Kidney (tissue), 14 donors: ENCODE measurements around the gene CYP11A1. TPM values are rescaled to one million over a fixed set of nuclear protein-coding genes. Genes with fewer than 3 reads are reported as not detected.
A peak's percentile ranks its signal among the peaks of the same experiment; 100 is the strongest.

ENCODE experiments used
- DNase-seq, 5 donors: peaks; one replicate each; pipeline ENCODE4 v3.0.0-alpha.2; 2013 to 2020
- FAIRE-seq: peaks from 2 replicates; lab custom pipeline; 2012; peaks lifted over from hg19 to GRCh38; lab: Jason Lieb, UNC
- H3K27ac ChIP-seq, 2 donors: one replicate each; pipeline ENCODE4 v1.7.0; 2013; ENCODE audit warnings: low read depth in 2 of 2, low read length in 2 of 2, inconsistent platforms in 1 of 2
- H3K27me3 ChIP-seq: one replicate; pipeline ENCODE4 v1.7.1; 2013; ENCODE audit warnings: low read length, inconsistent platforms; ENCODE audit not compliant: control insufficient read depth, insufficient read depth
- H3K36me3 ChIP-seq, 3 donors: one replicate each; pipeline versions ENCODE4 v1.7.0 to v1.7.1; 2013; ENCODE audit warnings: low read length in 3 of 3, control low read depth in 1 of 3, inconsistent platforms in 1 of 3; ENCODE audit not compliant: insufficient read depth in 3 of 3, control insufficient read depth in 2 of 3
- H3K4me1 ChIP-seq, 3 donors: one replicate each; pipeline versions ENCODE4 v1.7.0 to v1.7.1; 2013; ENCODE audit warnings: low read length in 3 of 3, inconsistent platforms in 1 of 3, low read depth in 1 of 3; ENCODE audit not compliant: control insufficient read depth in 2 of 3, insufficient read depth in 2 of 3
- H3K4me3 ChIP-seq, 3 donors: one replicate each; pipeline versions ENCODE4 v1.7.0 to v1.8.1; 2013; ENCODE audit warnings: low read length in 3 of 3, control low read depth in 1 of 3, inconsistent platforms in 1 of 3
- H3K9ac ChIP-seq, 3 donors: one replicate each; pipeline versions ENCODE4 v1.7.0 to v1.7.1; 2013; ENCODE audit warnings: low read length in 3 of 3, control low read depth in 1 of 3, inconsistent platforms in 1 of 3
- H3K9me3 ChIP-seq, 3 donors: one replicate each; pipeline versions ENCODE4 v1.7.0 to v1.7.1; 2013; ENCODE audit warnings: low read length in 3 of 3, control low read depth in 1 of 3, inconsistent platforms in 1 of 3; ENCODE audit not compliant: control insufficient read depth in 2 of 3, insufficient read depth in 1 of 3
- CTCF ChIP-seq: IDR thresholded peaks from 3 replicates; pipeline ENCODE4 v1.5.1; 2012; ENCODE audit warnings: mild to moderate bottlenecking, moderate library complexity, borderline replicate concordance; ENCODE audit not compliant: insufficient read depth; ENCODE audit errors: extremely low read depth
- intact Hi-C: fragments of 100-400 bp; cut with DNase I; formaldehyde crosslinking; loops from one replicate; pipeline ENCODE4 v1.11.1; 2022
- polyA plus RNA-seq: library from polyadenylated mRNA; stranded (reverse); fragments of 350-450 nt; fragmentation: Illumina TruSeq; extraction: RNeasy Lipid Tissue Mini Kit (QIAGEN cat#74804); gene quantifications from one replicate; pipeline ENCODE4 v1.2.3, GENCODE V29; 2014; ENCODE audit warnings: low read depth, low replicate concordance; ENCODE audit not compliant: insufficient read depth
- total RNA-seq: library from RNA; stranded (reverse); fragmentation: NEBNext Ultra II Directional; extraction: Animal tissue kit (Norgen Biotek cat#: 25700); gene quantifications from one replicate; pipeline ENCODE4 v1.2.1, GENCODE V29; 2021
- donor health status: control.
- donor health status: control.
- donor health status: control.
- donor health status: control.
- donor health status: control.
- donor health status: DM: yes; HTN: yes; CAD: no.
- donor health status: Normal renal cell carcinoma (clear cell type).

CYP11A1 gene
- total and polyA plus RNA-seq, 2 donors from 2014 or later: 0.13 to 2.7 TPM

GRCh38 chr15:74302821-74303359 is 64.6 kb downstream of the CYP11A1 start:
- FAIRE-seq: no peak
- Histone ChIP-seq H3K27ac (no peak overlapping the region), H3K9me3 (no peaks in the 10 kb centered on the region), H3K27me3 (no peaks in the 10 kb centered on the region), H3K36me3 (no peaks in the 10 kb centered on the region), H3K9ac (no peak overlapping the region), H3K4me3 (no peak overlapping the region), H3K4me1 (peaks cover 0 to 3% (median 0%) of the 10 kb centered on the region in 3 donors)
- peak; percentile 66 for TF ChIP-seq CTCF
- intact Hi-C loops: no loop called here
- DNase-seq: peak in 4 of 5 donors; percentile 65 to 75 (median 72)

DNA sequence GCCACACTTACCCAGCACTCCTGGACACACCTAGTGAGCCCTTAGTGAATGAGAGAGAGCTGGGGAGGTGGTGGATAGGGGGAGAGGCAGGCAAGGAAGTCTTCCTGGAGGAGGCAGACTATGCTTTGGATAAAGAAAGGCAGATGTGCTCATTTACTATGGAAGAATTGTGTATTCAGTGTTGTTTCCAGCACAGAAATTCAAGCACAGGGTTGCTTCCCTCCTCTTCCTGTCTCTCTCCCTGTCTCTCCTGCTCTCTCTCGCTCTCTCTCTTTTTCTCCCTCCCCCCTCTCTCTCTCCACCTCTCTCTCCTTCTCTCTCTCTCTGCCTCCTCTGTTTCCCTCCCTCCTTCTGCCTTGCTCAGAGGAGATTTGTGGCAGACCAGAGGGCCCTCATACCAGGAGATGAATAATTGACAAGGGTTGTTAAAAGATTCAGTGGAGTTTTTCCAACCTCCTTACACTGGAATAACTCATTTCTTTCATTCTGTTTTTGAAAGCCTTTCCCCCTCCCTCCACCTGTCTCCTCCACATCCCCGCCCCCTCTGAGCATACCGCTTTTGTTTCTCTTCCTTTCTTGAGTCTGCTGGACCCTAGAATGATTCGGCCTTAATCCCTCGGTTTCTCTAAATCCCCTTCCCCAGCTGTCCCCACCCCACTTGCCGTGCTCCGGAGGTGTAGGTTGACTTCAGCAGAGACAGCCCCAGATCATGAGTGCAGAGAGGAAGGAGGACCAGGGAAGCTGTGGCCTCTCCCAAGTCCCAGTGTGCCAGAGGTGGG is 65.7 kb downstream of the CYP11A1 start:
- no peak for FAIRE-seq
- no peak overlapping the region for H3K9ac ChIP-seq
- no peak for TF ChIP-seq CTCF
- H3K4me3 ChIP-seq: no peak overlapping the region
- H3K27ac ChIP-seq: no peak overlapping the region
- H3K9me3 ChIP-seq: no peaks in the 10 kb centered on the region
- peaks cover 0 to 3% (median 0%) of the 10 kb centered on the region in 3 donors for H3K4me1 ChIP-seq
- intact Hi-C loops: no loop called here
- H3K27me3 ChIP-seq: no peaks in the 10 kb centered on the region
- H3K36me3 ChIP-seq: no peaks in the 10 kb centered on the region
- DNase-seq: no peak

DNA sequence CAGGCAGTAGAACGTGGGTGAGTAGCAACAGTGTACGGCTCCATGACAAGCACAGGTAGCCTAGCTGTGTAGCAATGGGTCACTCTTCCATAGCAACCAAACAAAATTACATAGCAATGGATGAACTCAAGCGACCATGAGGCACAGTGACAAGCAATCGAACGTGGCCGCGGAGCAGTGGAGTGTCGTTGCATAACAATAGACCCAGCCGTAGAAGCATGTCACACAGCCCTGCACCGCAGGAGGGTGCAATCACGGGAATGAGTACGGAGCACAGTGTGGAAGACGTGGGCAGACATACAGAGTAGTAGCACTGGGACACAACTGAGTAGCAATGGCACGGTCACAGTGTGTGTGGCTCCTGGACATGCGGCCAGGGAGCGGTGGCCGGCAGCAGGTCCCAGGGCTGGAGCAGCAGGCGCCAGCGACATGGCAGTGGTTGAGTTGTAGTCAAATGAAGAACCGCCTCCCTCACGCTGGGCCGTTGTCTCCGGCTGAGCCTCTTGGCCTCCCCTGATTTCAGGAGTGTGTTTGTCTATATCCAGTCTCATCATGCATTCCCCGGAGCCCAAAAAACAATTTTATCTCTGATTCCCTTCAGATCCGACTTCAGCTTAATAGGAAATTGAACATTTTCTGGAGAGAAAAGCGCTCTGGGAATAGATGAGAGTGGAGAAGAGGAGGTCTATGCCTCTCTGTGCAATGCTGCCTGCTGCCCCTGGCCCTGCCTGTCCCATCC is 67.2 kb downstream of the CYP11A1 start:
- Histone ChIP-seq H3K36me3 (no peaks in the 10 kb centered on the region), H3K9me3 (no peaks in the 10 kb centered on the region), H3K4me1 (peaks cover 0 to 3% (median 0%) of the 10 kb centered on the region in 3 donors), H3K27ac (no peak overlapping the region), H3K27me3 (no peaks in the 10 kb centered on the region), H3K4me3 (no peak overlapping the region), H3K9ac (no peak overlapping the region)
- no peak for FAIRE-seq
- DNase-seq: no peak
- TF ChIP-seq CTCF: no peak
- intact Hi-C loops: no loop called here
